ENCODE measurements around the gene RMI1.

- TF ChIP-seq CTCF (IDR thresholded peaks at IDR 0.05; ENCODE audit: poor library complexity) (no peak), EZH2 (IDR thresholded peaks at IDR 0.05; ENCODE audit: borderline replicate concordance) (no peak)
Observed at GRCh38 chr9:83930881-83931280, 49.7 kb upstream of the RMI1 start.
